Naive thymus-derived CD4-positive, alpha-beta T cell (primary cell): ENCODE results near the gene ACTN4. TPM values are rescaled to one million over a fixed set of nuclear protein-coding genes. Genes with fewer than 3 reads are reported as not detected.

Experiments used
- ATAC-seq: fragments of 150-1000 bp; cut with Tn5 transposase; 2 replicates; pipeline ENCODE4 v1.10.0; 2021; ENCODE audit warnings: mild to moderate bottlenecking, moderate library complexity
- CTCF ChIA-PET: fragments of 350-600 bp; sonication (Branson Sonifier 250); formaldehyde crosslinking; loops from one replicate; lab custom pipeline; 2021; ENCODE audit warnings: antibody characterized with exemption; lab: Charles Lee
- POLR2A ChIA-PET: fragments of 350-600 bp; sonication (Branson Sonifier 250); formaldehyde crosslinking; loops from one replicate; lab custom pipeline; 2021; ENCODE audit warnings: antibody characterized with exemption, inconsistent platforms; lab: Charles Lee
- DNase-seq, 9 donors: peaks; one replicate each; pipeline versions ENCODE4 v3.0.0 to v3.0.0-alpha.2; 2020 to 2022; ENCODE audit warnings: mixed read lengths in 1 of 9
- H3K27ac ChIP-seq: one replicate; pipeline ENCODE4 v1.7.0; 2013; ENCODE audit warnings: mild to moderate bottlenecking, low read depth, low read length, moderate library complexity
- H3K27me3 ChIP-seq, 2 donors: one replicate each; pipeline ENCODE4 v1.7.0; 2013; ENCODE audit warnings: low read length in 2 of 2, mild to moderate bottlenecking in 2 of 2, moderate library complexity in 2 of 2; ENCODE audit not compliant: control insufficient read depth in 2 of 2, insufficient read depth in 2 of 2
- H3K36me3 ChIP-seq, 3 experiments: 1 replicate in 2 of 3; 2 replicates in 1 of 3; pipeline ENCODE4 v1.7.0; 2013; ENCODE audit warnings: low read length in 3 of 3, mild to moderate bottlenecking in 3 of 3, moderate library complexity in 1 of 3; ENCODE audit not compliant: insufficient read depth in 3 of 3, control insufficient read depth in 2 of 3
- H3K4me1 ChIP-seq, 2 donors: one replicate each; pipeline ENCODE4 v1.7.0; 2013; ENCODE audit warnings: low read length in 2 of 2, mild to moderate bottlenecking in 2 of 2, moderate library complexity in 1 of 2; ENCODE audit not compliant: control insufficient read depth in 2 of 2, insufficient read depth in 2 of 2
- H3K4me3 ChIP-seq: 2 replicates; pipeline ENCODE4 v1.7.0; 2013; ENCODE audit warnings: mild to moderate bottlenecking, low read length
- H3K9me3 ChIP-seq, 3 experiments: 1 replicate in 2 of 3; 2 replicates in 1 of 3; pipeline ENCODE4 v1.7.0; 2013; ENCODE audit warnings: low read length in 3 of 3; ENCODE audit not compliant: control insufficient read depth in 2 of 3
- H3K27ac Mint-ChIP-seq, 9 donors: one replicate each; pipeline ENCODE4 v1.8.0; 2020 to 2022; ENCODE audit warnings: mixed read lengths in 9 of 9, mild to moderate bottlenecking in 8 of 9, moderate library complexity in 5 of 9, inconsistent platforms in 2 of 9
- H3K27me3 Mint-ChIP-seq, 5 donors: one replicate each; pipeline ENCODE4 v1.8.0; 2021 to 2022; ENCODE audit warnings: mixed read lengths in 5 of 5, mild to moderate bottlenecking in 1 of 5
- H3K36me3 Mint-ChIP-seq, 5 donors: one replicate each; pipeline ENCODE4 v1.8.0; 2020 to 2022; ENCODE audit warnings: mixed read lengths in 5 of 5, mild to moderate bottlenecking in 3 of 5, inconsistent platforms in 1 of 5
- H3K4me1 Mint-ChIP-seq, 7 donors: one replicate each; pipeline ENCODE4 v1.8.0; 2020 to 2022; ENCODE audit warnings: mixed read lengths in 7 of 7, mild to moderate bottlenecking in 3 of 7, inconsistent platforms in 1 of 7
- H3K4me3 Mint-ChIP-seq, 10 donors: one replicate each; pipeline ENCODE4 v1.8.0; 2020 to 2022; ENCODE audit warnings: mild to moderate bottlenecking in 10 of 10, mixed read lengths in 10 of 10, moderate library complexity in 6 of 10, inconsistent platforms in 2 of 10
- H3K9me3 Mint-ChIP-seq, 11 donors: one replicate each; pipeline ENCODE4 v1.8.0; 2020 to 2022; ENCODE audit warnings: mixed read lengths in 11 of 11, mild to moderate bottlenecking in 4 of 11, inconsistent platforms in 1 of 11, moderate library complexity in 1 of 11
- intact Hi-C, 2 donors: fragments of 100-400 bp; cut with micrococcal nuclease; formaldehyde crosslinking; loops; one replicate each; pipeline ENCODE4 v1.15.1; 2023
- polyA plus RNA-seq, 2 donors: library from polyadenylated mRNA; unstranded; fragments of 300-500 nt; fragmentation: Illumina TruSeq; gene quantifications; one replicate each; pipeline ENCODE4 v1.2.3, GENCODE V29; 2021
- total RNA-seq, 6 experiments: library from RNA in 5 of 6; stranded (reverse) in 5 of 6; gene quantifications; 1 replicate in 5 of 6; 2 replicates in 1 of 6; pipeline ENCODE4 v1.2.3 and lab custom pipeline; 2021 to 2026

Gene ACTN4
- total and polyA plus RNA-seq, 7 experiments from 2014 or later: 2.8 to 355 (median 52.1) TPM

DNA sequence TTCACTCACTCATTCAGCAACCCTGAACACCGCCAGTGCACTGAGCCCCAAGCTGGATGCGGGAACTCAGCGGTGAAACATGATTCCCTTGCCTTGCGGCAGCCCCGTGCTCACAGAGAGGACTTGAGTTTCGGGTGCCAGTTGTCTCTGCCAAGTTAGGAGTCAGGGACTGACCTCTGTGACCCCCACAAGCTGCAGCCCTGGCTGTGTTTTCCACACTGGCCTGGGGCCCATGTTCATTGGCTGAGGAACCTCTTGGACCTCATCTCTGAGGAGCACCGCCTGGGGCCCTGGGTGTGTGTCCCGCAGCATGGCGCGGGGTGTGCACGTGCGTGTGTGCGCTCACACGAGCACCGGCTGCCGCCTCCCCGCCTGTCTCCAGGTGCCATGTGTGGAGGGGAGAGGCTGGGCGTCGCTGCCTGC lies 65.8 kb downstream of the ACTN4 start:
- Mint-ChIP-seq H3K27ac (no peak overlapping the region), H3K9me3 (no peaks in the 10 kb centered on the region), H3K27me3 (no peaks in the 10 kb centered on the region), H3K4me1 (peaks cover 0 to 5% (median 0%) of the 10 kb centered on the region in 7 donors), H3K36me3 (peaks cover 0 to 38% (median 8%) of the 10 kb centered on the region in 5 donors), H3K4me3 (no peak overlapping the region)
- intact Hi-C loops: no loop called here
- no peak for DNase-seq
- ChIA-PET POLR2A (no interaction called here), CTCF (no interaction called here)
- no peaks in the 10 kb centered on the region for H3K9me3 ChIP-seq
- H3K36me3 ChIP-seq: peaks cover 0 to 77% (median 10%) of the 10 kb centered on the region in 3 experiments
- H3K4me3 ChIP-seq: no peak overlapping the region
- H3K27ac ChIP-seq: no peak overlapping the region
- H3K4me1 ChIP-seq: no peaks in the 10 kb centered on the region
- H3K27me3 ChIP-seq: no peaks in the 10 kb centered on the region
- ATAC-seq: no peak

DNA sequence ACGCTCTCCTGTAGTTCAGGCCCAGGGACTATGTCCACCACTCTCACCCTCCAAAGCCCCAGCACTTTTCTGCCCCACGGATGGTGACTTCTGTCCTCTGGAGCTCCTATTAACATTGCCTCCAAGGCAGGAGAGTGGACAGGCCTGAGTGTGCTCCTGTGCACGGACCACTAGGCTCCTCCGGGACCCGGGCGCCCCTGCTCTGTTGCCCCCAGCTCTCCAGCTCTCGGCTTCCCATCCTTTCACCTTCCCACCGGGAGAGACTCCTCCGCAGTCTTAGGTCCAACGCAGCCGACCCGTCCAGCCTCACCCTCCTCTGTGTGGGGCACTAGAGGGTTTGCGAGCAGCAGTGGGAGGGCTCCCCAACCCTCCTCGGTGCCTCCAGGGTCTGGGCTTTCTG lies 66.4 kb downstream of the ACTN4 start:
- intact Hi-C loops: no loop called here
- ATAC-seq (no peak), DNase-seq (no peak)
- H3K36me3 Mint-ChIP-seq: peaks cover 0 to 35% (median 8%) of the 10 kb centered on the region in 5 donors
- no peak overlapping the region for H3K4me3 Mint-ChIP-seq
- H3K27me3 Mint-ChIP-seq: no peaks in the 10 kb centered on the region
- no peak overlapping the region for H3K4me3 ChIP-seq
- H3K27me3 ChIP-seq: no peaks in the 10 kb centered on the region
- POLR2A ChIA-PET: no interaction called here
- H3K36me3 ChIP-seq: peaks cover 0 to 71% (median 4%) of the 10 kb centered on the region in 3 experiments
- H3K9me3 Mint-ChIP-seq: no peaks in the 10 kb centered on the region
- CTCF ChIA-PET: interaction anchor here (0.5 kb wide), 1 partner anchor 80 kb away, joined by 5 read pairs; no protein-coding TSS in a partner anchor
- no peaks in the 10 kb centered on the region for H3K4me1 ChIP-seq
- H3K9me3 ChIP-seq: no peaks in the 10 kb centered on the region
- H3K27ac ChIP-seq: no peak overlapping the region
- H3K27ac Mint-ChIP-seq: no peak overlapping the region
- H3K4me1 Mint-ChIP-seq: peaks cover 0 to 5% (median 0%) of the 10 kb centered on the region in 7 donors

GRCh38 chr19:38714354-38714778 lies 66.9 kb downstream of the ACTN4 start:
- Histone ChIP-seq H3K4me1 (no peaks in the 10 kb centered on the region), H3K27ac (no peak overlapping the region), H3K9me3 (no peaks in the 10 kb centered on the region), H3K36me3 (peaks cover 0 to 70% (median 2%) of the 10 kb centered on the region in 3 experiments), H3K4me3 (no peak overlapping the region), H3K27me3 (no peaks in the 10 kb centered on the region)
- ChIA-PET POLR2A (interaction anchor here (0.5 kb wide), 1 partner anchor 165 kb away, joined by 3 read pairs; no protein-coding TSS in a partner anchor), CTCF (interaction anchor here (0.5 kb wide), 1 partner anchor 81 kb away, joined by 5 read pairs; no protein-coding TSS in a partner anchor)
- DNase-seq: no peak
- Mint-ChIP-seq H3K4me3 (no peak overlapping the region), H3K4me1 (peaks cover 0 to 5% (median 0%) of the 10 kb centered on the region in 7 donors), H3K27me3 (no peaks in the 10 kb centered on the region), H3K36me3 (peaks cover 0 to 33% (median 8%) of the 10 kb centered on the region in 5 donors), H3K27ac (no peak overlapping the region), H3K9me3 (no peaks in the 10 kb centered on the region)
- intact Hi-C loops: no loop called here
- no peak for ATAC-seq

GRCh38 chr19:38715555-38715954 lies 68.1 kb downstream of the ACTN4 start:
- Mint-ChIP-seq H3K27me3 (no peaks in the 10 kb centered on the region), H3K4me1 (peaks cover 0 to 5% (median 0%) of the 10 kb centered on the region in 7 donors), H3K9me3 (no peaks in the 10 kb centered on the region), H3K27ac (no peak overlapping the region), H3K36me3 (peaks cover 0 to 27% (median 4%) of the 10 kb centered on the region in 5 donors), H3K4me3 (no peak overlapping the region)
- intact Hi-C loops: no loop called here
- Histone ChIP-seq H3K27me3 (no peaks in the 10 kb centered on the region), H3K27ac (no peak overlapping the region), H3K4me3 (no peak overlapping the region), H3K36me3 (peaks cover 0 to 67% (median 0%) of the 10 kb centered on the region in 3 experiments), H3K4me1 (no peaks in the 10 kb centered on the region), H3K9me3 (no peaks in the 10 kb centered on the region)
- POLR2A ChIA-PET: no interaction called here
- CTCF ChIA-PET: interaction anchor here (0.5 kb wide), 1 partner anchor 358 kb away, joined by 3 read pairs; no protein-coding TSS in a partner anchor
- DNase-seq (no peak), ATAC-seq (no peak)

DNA sequence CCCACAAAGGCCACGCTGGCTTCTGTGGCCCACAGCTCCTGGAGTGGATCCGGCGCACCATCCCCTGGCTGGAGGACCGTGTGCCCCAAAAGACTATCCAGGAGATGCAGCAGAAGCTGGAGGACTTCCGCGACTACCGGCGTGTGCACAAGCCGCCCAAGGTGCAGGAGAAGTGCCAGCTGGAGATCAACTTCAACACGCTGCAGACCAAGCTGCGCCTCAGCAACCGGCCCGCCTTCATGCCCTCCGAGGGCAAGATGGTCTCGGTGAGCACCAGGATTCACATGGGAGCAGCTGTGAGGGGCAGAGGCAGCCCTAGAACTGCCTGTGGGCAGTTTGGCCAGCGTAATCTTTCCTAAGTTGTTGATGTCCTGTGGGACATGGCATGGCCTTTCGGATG lies 69.6 kb downstream of the ACTN4 start:
- no peaks in the 10 kb centered on the region for H3K27me3 ChIP-seq
- no peaks in the 10 kb centered on the region for H3K27me3 Mint-ChIP-seq
- no peaks in the 10 kb centered on the region for H3K4me1 ChIP-seq
- ChIA-PET POLR2A (no interaction called here), CTCF (no interaction called here)
- peaks cover 0 to 5% (median 0%) of the 10 kb centered on the region in 7 donors for H3K4me1 Mint-ChIP-seq
- H3K4me3 ChIP-seq: no peak overlapping the region
- H3K9me3 ChIP-seq: no peaks in the 10 kb centered on the region
- no peak for ATAC-seq
- no peak overlapping the region for H3K27ac ChIP-seq
- no peak overlapping the region for H3K4me3 Mint-ChIP-seq
- peaks cover 0 to 17% (median 4%) of the 10 kb centered on the region in 5 donors for H3K36me3 Mint-ChIP-seq
- intact Hi-C loops: no loop called here
- DNase-seq: no peak
- no peaks in the 10 kb centered on the region for H3K9me3 Mint-ChIP-seq
- H3K36me3 ChIP-seq: peaks cover 0 to 67% (median 0%) of the 10 kb centered on the region in 3 experiments
- no peak overlapping the region for H3K27ac Mint-ChIP-seq

GRCh38 chr19:38717855-38718254 lies 70.4 kb downstream of the ACTN4 start:
- no peaks in the 10 kb centered on the region for H3K27me3 Mint-ChIP-seq
- peaks cover 0 to 5% (median 0%) of the 10 kb centered on the region in 7 donors for H3K4me1 Mint-ChIP-seq
- H3K4me3 Mint-ChIP-seq: no peak overlapping the region
- ATAC-seq (no peak), DNase-seq (no peak)
- no peaks in the 10 kb centered on the region for H3K9me3 ChIP-seq
- H3K27me3 ChIP-seq: no peaks in the 10 kb centered on the region
- H3K9me3 Mint-ChIP-seq: no peaks in the 10 kb centered on the region
- H3K36me3 ChIP-seq: peaks cover 0 to 70% (median 0%) of the 10 kb centered on the region in 3 experiments
- peaks cover 0 to 21% (median 4%) of the 10 kb centered on the region in 5 donors for H3K36me3 Mint-ChIP-seq
- intact Hi-C loops: no loop called here
- ChIA-PET CTCF (no interaction called here), POLR2A (no interaction called here)
- H3K4me1 ChIP-seq: no peaks in the 10 kb centered on the region
- H3K27ac ChIP-seq: no peak overlapping the region
- no peak overlapping the region for H3K4me3 ChIP-seq
- H3K27ac Mint-ChIP-seq: no peak overlapping the region
